Measurements from ENCODE around the gene PRKD2. TPM values are rescaled to one million over a fixed set of nuclear protein-coding genes. Genes with fewer than 3 reads are reported as not detected.

PRKD2 gene
- total and polyA plus RNA-seq, 11 donors, result 8.4 to 32.8 (median 12.1) TPM

- DNase-seq (no peak), ATAC-seq (no peak)
- H3K27me3 ChIP-seq, result peaks cover 0 to 5% (median 0%) of the 10 kb centered on the region in 9 donors
- peaks cover 0 to 17% (median 12%) of the 10 kb centered on the region in 12 donors for H3K4me1 ChIP-seq
- H3K27ac ChIP-seq, result no peak overlapping the region
- 88 to 93% (median 91%) methylated on average over 8 of the region's 8 CpGs for WGBS, 4 donors
- H3K4me3 ChIP-seq, result no peak overlapping the region
- TF ChIP-seq POLR2A (IDR thresholded peaks at IDR 0.05) (no peak), CTCF (IDR thresholded peaks at IDR 0.05) (no peak)
- intact Hi-C loops (cut with DNase I), result loop anchor here in 3 of 10 donors (10.0 kb wide), 2 partner anchors 130 to 140 kb away; no protein-coding TSS in a partner anchor
- H3K36me3 ChIP-seq, result no peaks in the 10 kb centered on the region
- no peaks in the 10 kb centered on the region for H3K9me3 ChIP-seq
Observed at GRCh38 chr19:46665072-46665471, 51.8 kb downstream of the PRKD2 start.

- DNase-seq, result peak; percentile 82 to 88 (median 86)
- Histone ChIP-seq H3K36me3 (no peaks in the 10 kb centered on the region), H3K4me3 (peak overlapping the region in 11 of 12 donors; percentile 14 to 77 (median 44)), H3K9me3 (no peaks in the 10 kb centered on the region), H3K27ac (peak overlapping the region in 11 of 12 donors; percentile 32 to 86 (median 65)), H3K27me3 (peaks cover 0 to 24% (median 0%) of the 10 kb centered on the region in 9 donors), H3K4me1 (peaks cover 0 to 32% (median 21%) of the 10 kb centered on the region in 12 donors)
- peak; percentile 66 to 80 (median 76) for ATAC-seq
- WGBS, 4 donors, result 5 to 8% (median 7%) methylated on average over 19 of the region's 19 CpGs
- intact Hi-C loops (cut with DNase I), result loop anchor here (1.0 to 10.0 kb wide), 9 partner anchors 45 to 137 kb away; no protein-coding TSS in a partner anchor
- TF ChIP-seq POLR2A (IDR thresholded peaks at IDR 0.05), result no peak
- peak; percentile 85 to 97 (median 92) for TF ChIP-seq CTCF (IDR thresholded peaks at IDR 0.05)
Observed at GRCh38 chr19:46661735-46662592, 55.0 kb downstream of the PRKD2 start.

- WGBS, 4 donors, result 0 to 1% (median 0%) methylated on average over 13 to 61 of the region's 61 CpGs
Observed at GRCh38 chr19:46661020-46661731, 55.7 kb downstream of the PRKD2 start, which contains the start of gene DACT3. DACT3 (minus strand) TSS chr19:46661182; CDS start chr19:46661064, 118 bp downstream.

More at GRCh38 chr19:46661020-46661731, 55.7 kb downstream of the PRKD2 start, which contains the start of gene DACT3:
- Histone ChIP-seq H3K27ac (peak within 1 kb of the TSS; percentile 5 to 94 (median 72)), H3K9me3 (no peaks in the 10 kb centered on the region), H3K36me3 (peaks cover 0 to 6% (median 0%) of the 10 kb centered on the region in 9 donors), H3K4me3 (peak within 1 kb of the TSS; percentile 46 to 79 (median 70)), H3K4me1 (peaks cover 0 to 32% (median 21%) of the 10 kb centered on the region in 12 donors), H3K27me3 (peaks cover 0 to 24% (median 0%) of the 10 kb centered on the region in 9 donors)
- TF ChIP-seq POLR2A (IDR thresholded peaks at IDR 0.05), result peak in 1 of 2 donors; percentile 25
- peak in 3 of 12 donors; percentile 10 to 34 (median 16) for TF ChIP-seq CTCF (IDR thresholded peaks at IDR 0.05)
- ATAC-seq, result peak; percentile 96 to 97 (median 96)
- peak; percentile 100 for DNase-seq
- intact Hi-C loops (cut with DNase I), result loop anchor here in 6 of 10 donors (5.0 to 10.0 kb wide), 3 partner anchors 126 to 136 kb away; no protein-coding TSS in a partner anchor

All from heart left ventricle (tissue), 16 donors.